ENCODE measurements around the gene TFPI.

DNA sequence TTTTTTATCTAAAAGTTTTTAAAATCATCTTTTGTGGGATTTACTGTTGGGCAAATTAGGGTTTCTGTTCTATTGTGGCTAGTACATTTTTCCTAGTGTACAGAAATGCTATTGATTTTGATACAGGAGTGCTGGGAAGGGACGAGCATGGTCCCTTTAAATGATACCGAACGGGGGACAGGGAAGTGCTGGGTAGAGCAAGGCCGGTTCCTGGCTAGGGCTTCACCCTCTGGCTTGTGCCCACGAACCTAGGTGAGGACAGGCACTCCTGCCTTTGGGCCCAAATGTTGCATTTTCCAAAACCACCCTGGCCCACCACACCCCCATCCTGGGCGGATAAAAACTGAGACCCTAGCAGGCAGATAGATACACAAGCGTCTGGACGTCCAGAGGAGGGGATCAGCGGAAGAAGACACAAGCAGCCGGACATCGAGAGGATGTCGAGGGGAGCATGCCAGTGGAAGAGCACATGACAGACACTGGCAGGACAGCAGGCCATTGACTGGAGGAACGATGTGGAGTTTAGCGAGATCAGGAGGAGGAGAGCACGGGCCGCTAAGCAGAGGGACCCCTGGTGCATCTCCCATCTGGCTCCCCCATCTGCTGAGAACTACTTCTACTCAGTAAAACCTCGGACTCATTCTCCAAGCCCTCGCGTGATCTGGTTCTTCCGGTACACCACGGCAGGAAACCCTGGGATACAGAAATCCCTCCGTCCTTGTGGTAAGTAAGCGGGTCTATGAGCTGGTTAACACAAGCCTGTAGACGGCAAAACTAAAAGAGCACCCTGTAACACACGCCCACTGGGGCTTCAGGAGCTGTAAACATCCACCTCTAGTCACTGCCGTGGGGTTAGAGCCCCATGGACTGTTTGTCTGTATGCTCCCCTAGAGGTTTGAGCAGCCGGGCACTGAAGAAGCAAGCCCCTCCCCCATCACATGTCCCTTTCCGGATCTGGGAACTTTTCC, 92.7 kb downstream of the TFPI start:
- TF ChIP-seq EZH2 (IDR thresholded peaks at IDR 0.05; ENCODE audit: borderline replicate concordance) (no peak), CTCF (IDR thresholded peaks at IDR 0.05; ENCODE audit: poor library complexity) (no peak)

Measured in hepatocyte (in vitro differentiated cells).